ENCODE data around the gene PWP2. TPM values are rescaled to one million over a fixed set of nuclear protein-coding genes. Genes with fewer than 3 reads are reported as not detected.

Gene PWP2
- total RNA-seq, 1 experiment from 2014 or later = 6.0 TPM

DNA sequence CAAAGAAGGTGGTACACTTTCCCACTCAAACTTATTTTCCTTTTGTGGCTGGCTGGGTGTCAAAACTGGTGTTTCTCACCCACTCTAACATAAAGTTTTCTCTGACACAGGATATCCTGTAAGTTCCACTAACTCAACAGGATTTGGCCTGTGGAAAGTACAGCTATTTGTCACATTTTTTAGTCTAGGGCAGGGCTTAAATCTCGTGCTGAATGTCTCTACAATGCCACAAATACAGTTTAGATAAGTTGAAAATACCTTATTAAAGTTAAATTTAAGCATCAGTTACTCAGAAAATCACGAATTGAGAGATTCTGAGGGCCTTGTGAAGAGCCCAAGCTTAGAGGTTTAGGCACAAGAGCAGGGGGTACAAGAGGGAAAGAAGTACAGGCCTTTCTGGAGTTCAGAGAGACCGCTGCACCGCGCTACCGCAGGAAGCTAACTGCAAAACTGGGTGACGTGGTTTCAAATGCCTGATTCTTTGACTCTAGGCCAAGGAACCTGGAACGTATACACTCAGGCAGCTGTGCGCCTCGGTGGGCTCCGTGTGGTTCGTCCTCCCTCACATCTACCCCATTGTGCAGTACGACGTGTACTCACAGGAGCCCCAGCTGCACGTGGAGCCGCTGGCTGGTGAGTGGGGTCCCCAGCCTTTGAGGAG lies 23.4 kb upstream of the PWP2 start:
- Histone ChIP-seq H2BK12ac (ENCODE audit: insufficient read length, low read depth, low read length) (no peak overlapping the region), H3K27ac (ENCODE audit: insufficient read length, low read depth, low read length) (no peak overlapping the region), H4K8ac (replicated peaks; ENCODE audit: insufficient read length, low read depth, low read length) (no peak overlapping the region), H4K20me1 (ENCODE audit: control insufficient read depth, insufficient read depth, insufficient read length) (no peaks in the 10 kb centered on the region), H2BK5ac (ENCODE audit: insufficient read length, low read length) (no peak overlapping the region), H3K4ac (ENCODE audit: low read depth, low read length) (no peak overlapping the region), H3K14ac (ENCODE audit: insufficient read depth, low read length) (no peak overlapping the region), H3K27me3 (ENCODE audit: insufficient read depth, low read length) (no peaks in the 10 kb centered on the region), H2BK15ac (ENCODE audit: low read depth, low read length) (no peak overlapping the region), H4K5ac (ENCODE audit: insufficient read length, low read depth, low read length) (no peak overlapping the region), H3K79me2 (ENCODE audit: insufficient read depth, low read length) (no peaks in the 10 kb centered on the region), H3K4me2 (ENCODE audit: insufficient read depth, insufficient read length, low read length) (no peak overlapping the region), H3K9ac (ENCODE audit: extremely low read depth, insufficient read length, low read length) (no peak overlapping the region), H3K4me1 (ENCODE audit: insufficient read depth, low read length) (no peaks in the 10 kb centered on the region), H3K79me1 (ENCODE audit: insufficient read depth, low read depth, low read length, poor library complexity, severe bottlenecking) (no peaks in the 10 kb centered on the region), H2BK120ac (ENCODE audit: low read depth, low read length, poor library complexity, severe bottlenecking) (no peak overlapping the region), H3K9me3 (ENCODE audit: control insufficient read depth, low read depth, low read length) (no peaks in the 10 kb centered on the region), H3T11ph (ENCODE audit: low read length) (no peak overlapping the region), H2AFZ (ENCODE audit: low read length) (no peak overlapping the region), H3K23me2 (ENCODE audit: insufficient read length, low read depth, low read length, poor library complexity, severe bottlenecking) (no peaks in the 10 kb centered on the region), H3K18ac (ENCODE audit: insufficient read length, low read depth, low read length) (no peak overlapping the region), H4K91ac (ENCODE audit: insufficient read length, low read depth, low read length) (no peak overlapping the region), H3K23ac (ENCODE audit: insufficient read length, low read depth, low read length) (no peak overlapping the region), H3K56ac (ENCODE audit: insufficient read length, low read depth, low read length) (no peak overlapping the region), H2AK5ac (ENCODE audit: insufficient read length, low read length) (no peak overlapping the region), H2BK20ac (ENCODE audit: low read depth, low read length, poor library complexity, severe bottlenecking) (no peak overlapping the region)
- no peak for TF ChIP-seq CTCF (conservative IDR thresholded peaks at IDR 0.05)
- no CpG with 5 or more reads among the region's 16 CpGs for WGBS (ENCODE audit: extremely low coverage, insufficient read length, low lambda C conversion rate)
- no peak for DNase-seq
- H3K9me3 Mint-ChIP-seq = no peaks in the 10 kb centered on the region
- H3K4me1 Mint-ChIP-seq = no peaks in the 10 kb centered on the region
- no peak overlapping the region for H3K4me3 Mint-ChIP-seq
- H3K36me3 Mint-ChIP-seq (ENCODE audit: insufficient read depth in 1 of 3, low read depth in 3 of 3) = peaks cover 19 to 84% (median 66%) of the 10 kb centered on the region in 3 experiments; a peak in 6 of 7 replicates
- H3K27me3 Mint-ChIP-seq (ENCODE audit: low read depth) = no peaks in the 10 kb centered on the region
- no peak overlapping the region for H3K27ac Mint-ChIP-seq

Measured in H9 (cell line).